ACC112 (cell line): ENCODE results near the gene PIGM.

ENCODE experiments used
- H2AFZ ChIP-seq: fragments of 200-600 bp; sonication (generic); one replicate; pipeline ENCODE4 v1.6.0; 2017; ENCODE audit warnings: antibody characterized with exemption, low read length; ENCODE audit not compliant: unreplicated experiment
- H3K27ac ChIP-seq: fragments of 200-600 bp; sonication (generic); 2 replicates; pipeline ENCODE4 v1.5.1; 2014; ENCODE audit warnings: low read depth, mild to moderate bottlenecking, antibody characterized with exemption, low read length, moderate library complexity
- H3K27me3 ChIP-seq: fragments of 200-600 bp; sonication (generic); 2 replicates; pipeline ENCODE4 v1.6.1; 2014; ENCODE audit warnings: mild to moderate bottlenecking, antibody characterized with exemption, low read length, moderate library complexity, mixed read lengths; ENCODE audit not compliant: insufficient read depth
- H3K36me3 ChIP-seq: fragments of 200-600 bp; sonication (generic); 2 replicates; pipeline ENCODE4 v1.6.1; 2016; ENCODE audit warnings: mild to moderate bottlenecking, antibody characterized with exemption, low read length, moderate library complexity, mixed read lengths; ENCODE audit not compliant: insufficient read depth
- H3K4me1 ChIP-seq: fragments of 200-600 bp; sonication (generic); one replicate; pipeline ENCODE4 v1.6.1; 2016; ENCODE audit warnings: low read length, mixed read lengths; ENCODE audit not compliant: insufficient read depth, unreplicated experiment, control insufficient read depth
- H3K4me3 ChIP-seq: fragments of 200-600 bp; sonication (generic); 2 replicates; pipeline ENCODE4 v1.5.1; 2014; ENCODE audit warnings: mild to moderate bottlenecking, low read depth, low read length
- H3K79me2 ChIP-seq: fragments of 200-600 bp; sonication (generic); one replicate; pipeline ENCODE4 v1.6.0; 2016; ENCODE audit warnings: low read length; ENCODE audit not compliant: control insufficient read depth, unreplicated experiment, insufficient read depth

The PIGM gene

GRCh38 chr1:160070243-160071163, 38.7 kb upstream of the PIGM start:
- Histone ChIP-seq H3K27ac (no peak overlapping the region), H3K4me3 (peak overlapping the region; percentile 82), H3K36me3 (no peaks in the 10 kb centered on the region), H3K27me3 (peaks cover 76% of the 10 kb centered on the region), H2AFZ (peak overlapping the region; percentile 86), H3K4me1 (no peaks in the 10 kb centered on the region), H3K79me2 (no peaks in the 10 kb centered on the region)

- Histone ChIP-seq H3K27ac (no peak within 1 kb of the TSS), H2AFZ (peak within 1 kb of the TSS; percentile 86), H3K4me1 (no peaks in the 10 kb centered on the region), H3K79me2 (no peaks in the 10 kb centered on the region), H3K4me3 (peak within 1 kb of the TSS; percentile 82), H3K36me3 (no peaks in the 10 kb centered on the region), H3K27me3 (peaks cover 75% of the 10 kb centered on the region)
These were observed 37.9 kb upstream of the PIGM start, which contains the start of gene KCNJ10 for GRCh38 chr1:160069460-160070231. Gene KCNJ10, minus strand, starts transcription at chr1:160070160. Its CDS starts 27,628 bp downstream, at chr1:160042532.

- H2AFZ ChIP-seq: no peak overlapping the region
- H3K27me3 ChIP-seq: peaks cover 69% of the 10 kb centered on the region
- H3K4me1 ChIP-seq: no peaks in the 10 kb centered on the region
- no peaks in the 10 kb centered on the region for H3K79me2 ChIP-seq
- no peak overlapping the region for H3K27ac ChIP-seq
- H3K4me3 ChIP-seq: no peak overlapping the region
- no peaks in the 10 kb centered on the region for H3K36me3 ChIP-seq
These were observed 36.4 kb upstream of the PIGM start for GRCh38 chr1:160068225-160068624.

GRCh38 chr1:160066829-160067745, 35.3 kb upstream of the PIGM start:
- Histone ChIP-seq H3K4me1 (no peaks in the 10 kb centered on the region), H3K4me3 (no peak overlapping the region), H3K79me2 (no peaks in the 10 kb centered on the region), H3K27me3 (peaks cover 75% of the 10 kb centered on the region), H3K36me3 (no peaks in the 10 kb centered on the region), H3K27ac (no peak overlapping the region), H2AFZ (no peak overlapping the region)

GRCh38 chr1:160064746-160065145, 33.0 kb upstream of the PIGM start:
- no peak overlapping the region for H3K27ac ChIP-seq
- no peaks in the 10 kb centered on the region for H3K36me3 ChIP-seq
- peaks cover 70% of the 10 kb centered on the region for H3K27me3 ChIP-seq
- H3K4me1 ChIP-seq: no peaks in the 10 kb centered on the region
- H3K79me2 ChIP-seq: no peaks in the 10 kb centered on the region
- no peak overlapping the region for H3K4me3 ChIP-seq
- no peak overlapping the region for H2AFZ ChIP-seq

- Histone ChIP-seq H3K27ac (no peak overlapping the region), H3K4me3 (no peak overlapping the region), H2AFZ (no peak overlapping the region), H3K79me2 (no peaks in the 10 kb centered on the region), H3K4me1 (no peaks in the 10 kb centered on the region), H3K36me3 (no peaks in the 10 kb centered on the region), H3K27me3 (peaks cover 70% of the 10 kb centered on the region)
These were observed 32.4 kb upstream of the PIGM start for GRCh38 chr1:160064164-160064563.

GRCh38 chr1:160063176-160063575, 31.4 kb upstream of the PIGM start:
- Histone ChIP-seq H3K4me1 (no peaks in the 10 kb centered on the region), H3K27ac (no peak overlapping the region), H3K4me3 (no peak overlapping the region), H2AFZ (no peak overlapping the region), H3K79me2 (no peaks in the 10 kb centered on the region), H3K36me3 (no peaks in the 10 kb centered on the region), H3K27me3 (peaks cover 69% of the 10 kb centered on the region)

GRCh38 chr1:160062230-160062532, 30.4 kb upstream of the PIGM start:
- Histone ChIP-seq H3K79me2 (no peaks in the 10 kb centered on the region), H3K36me3 (no peaks in the 10 kb centered on the region), H3K27ac (no peak overlapping the region), H3K4me3 (no peak overlapping the region), H3K4me1 (no peaks in the 10 kb centered on the region), H2AFZ (no peak overlapping the region), H3K27me3 (peaks cover 73% of the 10 kb centered on the region)

GRCh38 chr1:160061369-160062229, 29.8 kb upstream of the PIGM start:
- Histone ChIP-seq H3K4me3 (no peak overlapping the region), H3K27ac (no peak overlapping the region), H2AFZ (no peak overlapping the region), H3K27me3 (peaks cover 73% of the 10 kb centered on the region), H3K36me3 (no peaks in the 10 kb centered on the region), H3K79me2 (no peaks in the 10 kb centered on the region), H3K4me1 (no peaks in the 10 kb centered on the region)
